HG02642 (cell line): Measurements from ENCODE around the gene NMRK2.
"Not testable (repeated sequence)": the region's sequence is repeated elsewhere in the genome, so short reads cannot be mapped to it uniquely, and the experiment has no call there.

Source experiments
- ATAC-seq: cut with Tn5 transposase; IDR thresholded peaks from one replicate; pipeline ENCODE4 v1.9.1; 2021; ENCODE audit warnings: mild to moderate bottlenecking; ENCODE audit not compliant: unreplicated experiment, poor library complexity

Gene NMRK2

DNA sequence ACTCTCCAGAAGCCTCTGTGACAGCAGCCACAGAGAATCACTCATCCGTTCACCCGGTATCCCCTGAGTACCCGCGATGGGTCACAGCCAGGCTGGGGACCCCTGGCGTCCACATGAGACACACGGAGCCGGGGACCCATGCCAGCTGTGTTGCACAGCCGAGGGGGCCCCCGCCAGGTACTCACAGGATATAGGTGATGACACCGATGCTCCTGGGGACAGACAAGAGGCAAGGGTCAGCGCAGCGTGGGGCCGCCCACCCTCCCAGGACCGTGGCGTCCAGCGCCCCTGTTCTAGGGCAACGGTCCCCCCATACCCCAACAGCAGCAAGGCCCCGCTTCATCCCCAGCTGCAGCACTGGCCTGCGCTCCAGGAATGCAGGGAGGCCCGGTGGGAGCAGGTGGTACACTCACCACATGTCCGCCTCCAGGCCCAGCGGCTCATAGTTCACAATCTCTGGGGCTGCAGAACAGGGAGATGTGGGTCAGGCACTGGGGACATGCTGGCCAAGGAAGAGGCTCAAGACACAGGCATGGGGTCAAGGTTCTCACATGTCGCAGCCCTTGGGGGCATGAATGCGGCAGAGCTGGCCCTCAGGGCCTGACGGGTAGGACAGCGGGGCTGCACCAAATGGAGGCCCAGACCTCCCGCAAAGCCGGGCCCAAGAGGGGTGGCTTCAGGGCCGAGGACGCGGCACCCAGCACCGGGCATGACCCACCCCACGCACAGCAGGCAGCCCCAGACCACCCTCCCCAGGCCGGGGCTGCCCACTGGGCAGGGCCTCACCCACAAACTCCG lies 30.8 kb downstream of the NMRK2 start:
- no peak for ATAC-seq

- no peak for ATAC-seq
Measured at GRCh38 chr19:3964256-3965194, 31.7 kb downstream of the NMRK2 start.

GRCh38 chr19:3966051-3967017 lies 33.5 kb downstream of the NMRK2 start:
- no peak for ATAC-seq

GRCh38 chr19:3967983-3968382 lies 35.1 kb downstream of the NMRK2 start:
- ATAC-seq, result not testable (repeated sequence)

- ATAC-seq, result no peak
Measured at GRCh38 chr19:3968556-3969434, 35.9 kb downstream of the NMRK2 start.

DNA sequence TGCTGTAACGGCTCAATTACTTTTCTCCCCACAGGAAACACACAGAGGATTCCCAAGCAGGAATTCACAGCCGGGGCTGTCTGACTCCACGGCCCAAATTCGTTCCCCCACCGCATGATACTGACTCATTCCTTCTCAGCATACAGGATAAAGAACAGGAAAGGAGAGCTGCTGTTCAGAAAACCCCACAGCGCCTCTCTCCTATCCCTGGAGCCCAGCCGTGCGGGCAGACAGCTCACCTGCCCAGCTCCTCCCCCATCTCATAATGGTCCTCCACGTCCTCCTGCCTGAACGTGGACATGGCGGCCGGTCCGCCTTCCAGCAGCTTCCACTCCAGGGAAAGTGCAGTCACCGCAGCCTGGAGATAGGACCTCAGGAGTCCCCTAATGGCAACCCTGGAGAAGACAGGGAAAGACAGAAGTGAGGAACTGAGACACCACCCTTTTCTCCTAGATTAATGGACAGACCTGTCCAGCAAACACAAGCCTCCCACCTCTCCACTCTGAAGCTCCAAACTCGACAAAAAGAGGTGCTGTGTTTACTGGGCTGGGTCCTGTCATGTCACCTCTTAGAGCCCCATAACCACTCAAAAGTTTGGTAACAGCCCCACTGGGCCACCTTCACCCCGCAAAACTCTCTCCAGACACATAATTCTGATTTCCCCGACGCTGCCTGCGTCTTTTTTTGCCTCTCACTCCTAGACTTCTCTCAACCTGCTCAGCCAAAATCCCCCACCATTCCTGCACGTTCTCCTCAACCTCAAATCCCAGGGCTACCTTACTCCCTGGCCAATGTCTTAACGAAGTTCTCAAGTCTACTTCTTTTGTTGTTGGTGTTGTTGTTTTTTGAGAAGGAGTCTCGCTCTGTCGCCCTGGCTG lies 36.8 kb downstream of the NMRK2 start:
- no peak for ATAC-seq

DNA sequence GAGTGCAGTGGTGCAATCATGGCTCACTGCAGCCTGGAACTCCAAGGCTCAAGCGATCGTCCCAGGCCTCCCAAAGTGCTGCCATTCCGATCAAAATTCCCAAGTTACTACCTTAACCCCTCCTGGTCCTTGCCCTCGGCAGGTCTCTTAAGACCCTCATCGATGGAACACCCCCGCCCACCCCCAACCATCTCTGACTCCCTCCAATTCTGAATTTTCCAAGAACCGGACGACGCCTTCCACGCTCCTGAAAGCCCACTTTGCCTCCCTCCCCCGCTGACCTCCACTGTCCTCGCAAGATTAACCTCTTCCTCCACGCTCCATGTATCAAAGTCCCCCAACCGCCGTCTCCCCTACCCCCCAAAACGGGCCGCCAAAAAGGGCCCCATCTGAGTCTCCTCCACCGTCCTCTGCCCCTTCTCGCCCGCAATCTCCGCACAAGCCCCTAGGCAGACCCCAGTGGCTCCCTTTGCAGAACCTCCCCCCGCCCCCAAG lies 37.5 kb downstream of the NMRK2 start:
- ATAC-seq, result no peak

- ATAC-seq, result peak; percentile 96
Measured at GRCh38 chr19:3970808-3971598, 38.1 kb downstream of the NMRK2 start, which contains the start of gene DAPK3. Gene DAPK3 (minus strand): TSS chr19:3971099. CDS start chr19:3969735, 1,364 bp downstream.

DNA sequence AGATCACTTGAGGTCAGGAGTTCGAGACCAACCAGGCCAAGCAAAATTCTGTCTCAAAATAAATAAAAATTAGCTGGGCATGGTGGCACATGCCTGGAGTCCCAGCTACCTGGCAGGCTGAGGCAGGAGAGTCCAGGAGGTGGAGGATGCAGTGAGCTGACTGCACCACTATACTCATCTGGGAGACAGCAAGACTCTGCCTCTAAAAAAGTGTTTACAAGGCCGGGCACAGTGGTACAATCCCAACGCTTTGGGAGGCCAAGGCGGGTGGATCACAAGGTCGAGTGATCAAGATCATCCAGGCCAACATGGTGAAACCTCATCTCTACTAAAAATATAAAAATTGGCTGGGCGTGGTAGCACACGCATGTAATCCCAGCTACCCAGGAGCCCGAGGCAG lies 42.3 kb downstream of the NMRK2 start:
- no peak for ATAC-seq

- no peak for ATAC-seq
Measured at GRCh38 chr19:3975637-3976087, 42.8 kb downstream of the NMRK2 start.

DNA sequence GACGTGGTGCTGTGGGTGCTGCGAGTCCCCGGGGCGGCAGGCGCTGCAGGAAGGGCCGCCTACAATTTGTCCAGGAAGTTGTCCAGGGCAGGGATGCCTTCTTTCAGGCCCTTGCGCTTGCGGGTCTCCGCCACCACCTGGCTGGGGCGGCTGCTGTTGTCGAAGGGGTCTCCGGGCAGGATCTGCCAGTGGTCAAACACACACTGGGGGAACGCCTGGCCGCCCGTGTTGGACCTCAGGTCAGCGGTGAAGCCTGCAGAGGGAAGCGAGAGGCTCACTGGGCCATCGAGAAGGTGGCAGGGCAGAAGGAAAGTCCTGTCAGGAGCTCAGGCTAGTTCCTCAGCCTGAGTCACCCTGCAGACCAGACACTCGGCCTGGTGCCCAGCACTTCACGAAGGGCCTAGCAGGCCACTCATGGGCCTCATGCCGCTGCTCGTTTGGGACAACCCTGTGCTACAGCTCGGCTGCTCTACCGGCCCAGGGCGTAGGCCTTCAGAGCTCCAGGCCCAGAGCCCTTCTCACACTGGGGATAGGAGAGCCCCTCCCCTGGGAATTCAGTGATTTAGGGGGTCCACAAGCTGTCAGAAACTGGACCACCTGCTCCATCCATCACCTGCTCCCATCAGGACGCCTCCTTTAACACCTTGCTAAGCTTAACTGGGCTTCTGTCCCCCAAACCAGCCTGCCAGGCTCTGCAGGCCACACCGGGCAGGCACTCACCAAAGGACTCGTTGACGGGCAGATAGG lies 43.8 kb downstream of the NMRK2 start:
- no peak for ATAC-seq

- no peak for ATAC-seq
Measured at GRCh38 chr19:3977242-3978143, 44.6 kb downstream of the NMRK2 start.

DNA sequence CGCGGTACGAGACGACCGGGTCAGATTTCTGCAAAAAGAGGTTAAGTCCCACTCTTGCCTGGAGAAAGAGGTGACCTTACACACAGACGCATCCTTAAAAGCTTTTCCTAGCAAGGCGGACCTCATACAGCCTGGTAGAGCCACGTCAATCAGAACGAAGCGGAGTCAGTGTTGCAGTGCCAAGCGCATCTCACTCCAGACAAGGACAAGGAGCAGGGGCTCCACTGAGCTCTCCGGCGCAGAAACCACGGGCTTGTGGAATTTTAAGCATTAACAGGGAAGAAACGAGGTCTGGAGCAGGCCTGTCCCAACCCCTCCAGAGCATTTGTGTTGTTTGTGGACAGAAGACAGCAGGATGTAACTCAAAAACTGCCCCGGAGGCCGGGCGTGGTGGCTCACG lies 45.3 kb downstream of the NMRK2 start:
- no peak for ATAC-seq

DNA sequence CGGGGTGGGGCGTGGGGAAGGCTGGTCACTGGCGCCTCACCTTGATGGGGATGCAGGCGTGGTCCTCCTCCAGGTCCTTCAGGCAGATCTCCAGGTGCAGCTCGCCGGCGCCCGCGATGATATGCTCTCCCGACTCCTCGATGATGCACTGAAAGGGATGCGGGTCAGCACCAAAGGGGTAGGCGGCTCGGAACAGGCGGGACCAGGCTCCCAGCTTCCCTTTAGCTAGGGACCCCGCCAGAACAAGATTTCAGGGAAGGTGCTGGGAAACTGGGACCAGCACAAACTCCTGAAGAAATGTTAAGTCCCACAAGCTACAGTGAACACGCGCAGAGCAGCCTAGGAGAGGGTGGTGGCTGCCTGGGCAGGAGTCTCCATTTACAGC lies 46.4 kb downstream of the NMRK2 start:
- ATAC-seq, result no peak

DNA sequence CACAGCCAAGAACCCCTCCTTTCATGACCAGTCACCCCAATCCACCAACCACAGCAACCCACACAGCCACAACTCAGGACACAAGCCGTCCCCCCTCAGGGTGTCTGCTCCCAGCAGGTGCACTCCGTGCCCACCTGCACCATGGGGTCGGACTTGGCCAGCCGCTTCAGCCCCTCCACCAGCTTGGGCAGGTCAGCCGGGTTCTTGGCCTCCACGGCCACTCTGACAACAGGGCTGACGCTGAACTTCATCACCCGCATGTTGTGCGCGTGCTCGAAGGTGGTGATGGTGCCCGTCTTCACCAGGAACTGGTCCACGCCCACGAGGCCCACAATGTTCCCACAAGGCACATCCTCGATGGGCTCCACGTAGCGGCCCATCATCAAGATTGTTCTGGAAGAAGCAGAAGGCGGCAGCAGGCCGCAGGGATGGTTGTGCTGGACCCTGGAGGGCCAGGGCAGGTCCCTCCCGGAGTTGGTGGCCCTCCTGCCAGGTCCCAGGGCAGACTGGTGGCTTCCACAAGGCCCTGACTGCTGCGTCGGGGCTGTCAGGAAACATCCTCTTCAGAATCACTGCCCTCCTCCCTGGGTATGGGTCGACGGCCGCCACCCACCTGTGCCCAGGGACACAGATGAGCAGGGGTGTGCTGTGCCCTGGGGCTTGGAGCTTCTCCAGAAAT lies 46.9 kb downstream of the NMRK2 start:
- no peak for ATAC-seq
